ENCODE measurements around the gene LIMD2.
A peak's percentile ranks its signal among the peaks of the same experiment; 100 is the strongest.
"Not testable (repeated sequence)": the region's sequence is repeated elsewhere in the genome, so short reads cannot be mapped to it uniquely, and the experiment has no call there.

Gene LIMD2

DNA sequence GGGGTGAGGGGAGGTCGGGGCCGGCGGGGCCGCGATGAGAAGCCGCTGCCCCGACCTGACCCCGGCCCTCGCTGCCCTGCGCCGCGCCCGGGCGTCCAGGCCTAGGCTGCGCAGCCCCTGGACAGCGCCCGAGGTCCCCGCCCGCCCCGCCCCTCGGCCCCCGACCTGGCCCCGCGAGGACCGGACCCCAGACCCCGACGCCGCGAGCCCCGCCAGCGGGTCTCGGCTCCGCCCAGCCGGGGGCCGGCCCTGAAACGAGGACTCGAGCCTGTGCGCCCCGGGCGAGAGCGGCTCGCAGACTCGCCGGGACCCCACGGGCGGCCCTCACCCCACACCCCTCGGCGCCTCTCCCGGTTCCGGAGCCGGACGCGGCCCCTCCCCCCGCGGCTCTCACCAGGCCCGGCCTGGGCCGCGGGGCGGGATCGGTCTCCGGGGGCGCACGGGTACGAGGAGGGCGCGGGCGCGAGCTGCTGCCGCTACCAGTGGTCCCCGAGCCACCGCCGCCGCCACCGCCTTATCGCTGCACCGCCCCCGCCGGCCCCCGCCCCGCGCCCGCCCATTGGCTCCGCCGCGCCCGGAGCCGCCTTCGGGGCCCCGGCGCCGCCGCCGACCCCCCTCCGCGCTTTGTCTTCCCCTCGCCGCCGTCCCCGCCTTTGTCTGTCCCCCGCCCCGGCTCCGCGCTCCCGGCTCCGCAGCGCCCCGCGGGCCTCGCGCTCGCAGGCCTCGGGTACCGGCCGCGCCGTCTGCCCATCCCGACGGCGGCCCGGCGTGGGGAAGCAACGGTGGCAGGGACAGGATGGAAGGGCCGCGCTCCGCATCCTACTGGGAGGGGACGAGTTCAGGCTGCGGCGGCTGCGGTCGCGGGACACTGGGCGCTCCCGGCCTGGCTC, at the start of gene LIMD2:
LIMD2 (minus strand) TSS at position 488 of the 890 bp plus-strand sequence. CDS start 827 bp downstream, outside the sequence.
- TF ChIP-seq, protein P1, sequence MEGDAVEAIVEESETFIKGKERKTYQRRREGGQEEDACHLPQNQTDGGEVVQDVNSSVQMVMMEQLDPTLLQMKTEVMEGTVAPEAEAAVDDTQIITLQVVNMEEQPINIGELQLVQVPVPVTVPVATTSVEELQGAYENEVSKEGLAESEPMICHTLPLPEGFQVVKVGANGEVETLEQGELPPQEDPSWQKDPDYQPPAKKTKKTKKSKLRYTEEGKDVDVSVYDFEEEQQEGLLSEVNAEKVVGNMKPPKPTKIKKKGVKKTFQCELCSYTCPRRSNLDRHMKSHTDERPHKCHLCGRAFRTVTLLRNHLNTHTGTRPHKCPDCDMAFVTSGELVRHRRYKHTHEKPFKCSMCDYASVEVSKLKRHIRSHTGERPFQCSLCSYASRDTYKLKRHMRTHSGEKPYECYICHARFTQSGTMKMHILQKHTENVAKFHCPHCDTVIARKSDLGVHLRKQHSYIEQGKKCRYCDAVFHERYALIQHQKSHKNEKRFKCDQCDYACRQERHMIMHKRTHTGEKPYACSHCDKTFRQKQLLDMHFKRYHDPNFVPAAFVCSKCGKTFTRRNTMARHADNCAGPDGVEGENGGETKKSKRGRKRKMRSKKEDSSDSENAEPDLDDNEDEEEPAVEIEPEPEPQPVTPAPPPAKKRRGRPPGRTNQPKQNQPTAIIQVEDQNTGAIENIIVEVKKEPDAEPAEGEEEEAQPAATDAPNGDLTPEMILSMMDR (IDR thresholded peaks at IDR 0.05; ENCODE audit: extremely low read depth, missing control alignments), result no peak
- peak; percentile 93 for DNase-seq (ENCODE audit: low spot score)

DNA sequence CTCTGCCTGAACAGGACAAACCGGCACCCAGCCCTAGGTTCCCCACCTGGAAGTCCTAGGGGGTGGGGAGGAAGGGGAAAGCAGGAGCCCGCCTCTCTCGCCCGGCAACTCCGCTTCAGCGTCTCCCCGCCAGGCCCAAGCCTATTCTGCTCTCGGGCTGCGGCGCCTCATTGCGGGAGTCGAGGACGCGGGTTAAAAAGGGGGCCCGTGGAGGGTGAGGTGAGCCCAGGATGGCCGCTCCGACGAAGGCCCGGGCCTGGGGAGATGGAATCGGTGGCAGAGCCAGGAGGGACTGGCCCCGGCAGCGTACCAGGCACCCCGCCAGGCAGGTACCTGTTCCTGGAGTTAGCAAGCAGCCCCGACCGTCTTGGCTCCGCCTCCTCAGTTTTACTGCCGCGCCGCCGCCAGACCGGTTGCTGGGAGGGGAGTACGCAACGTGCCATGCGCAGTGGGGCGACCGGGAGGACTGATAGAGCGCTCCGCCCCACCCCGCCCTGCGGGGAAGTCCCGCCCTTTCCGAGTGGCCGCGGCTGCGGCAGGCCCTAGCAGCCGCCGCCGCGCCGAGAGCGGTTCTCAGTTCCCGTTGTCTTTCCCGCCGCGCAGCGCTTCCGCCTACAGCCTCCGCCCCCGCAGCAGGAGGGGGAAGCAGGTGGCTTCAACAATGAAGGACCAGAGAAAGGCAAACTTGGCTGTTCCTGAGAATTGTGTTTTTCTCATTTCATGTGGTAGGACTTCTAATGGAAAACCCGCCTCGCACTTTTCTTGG, 41.7 kb upstream of the LIMD2 start, which contains the start of gene STRADA:
STRADA (minus strand) TSS at position 392 of the 766 bp plus-strand sequence. CDS start 13,430 bp downstream, outside the sequence.
- TF ChIP-seq, protein P1 (IDR thresholded peaks at IDR 0.05; ENCODE audit: extremely low read depth, missing control alignments), result no peak
- peak; percentile 94 for DNase-seq (ENCODE audit: low spot score)

DNA sequence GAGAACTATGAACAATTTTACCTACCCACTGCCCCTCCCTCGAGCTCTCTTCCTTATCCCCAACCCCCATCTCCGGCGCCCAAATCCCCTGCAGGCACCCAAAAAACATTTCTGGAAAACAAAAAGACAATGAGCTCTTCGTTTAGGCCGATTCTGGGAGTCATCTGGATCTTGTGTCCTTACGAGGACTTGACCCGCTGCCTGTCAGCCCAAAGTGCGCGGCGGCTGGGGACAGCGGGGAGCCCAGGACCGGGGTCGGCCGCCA, 41.1 kb upstream of the LIMD2 start:
- DNase-seq (ENCODE audit: low spot score), result peak; percentile 10
- TF ChIP-seq, protein P1 (IDR thresholded peaks at IDR 0.05; ENCODE audit: extremely low read depth, missing control alignments), result no peak

DNA sequence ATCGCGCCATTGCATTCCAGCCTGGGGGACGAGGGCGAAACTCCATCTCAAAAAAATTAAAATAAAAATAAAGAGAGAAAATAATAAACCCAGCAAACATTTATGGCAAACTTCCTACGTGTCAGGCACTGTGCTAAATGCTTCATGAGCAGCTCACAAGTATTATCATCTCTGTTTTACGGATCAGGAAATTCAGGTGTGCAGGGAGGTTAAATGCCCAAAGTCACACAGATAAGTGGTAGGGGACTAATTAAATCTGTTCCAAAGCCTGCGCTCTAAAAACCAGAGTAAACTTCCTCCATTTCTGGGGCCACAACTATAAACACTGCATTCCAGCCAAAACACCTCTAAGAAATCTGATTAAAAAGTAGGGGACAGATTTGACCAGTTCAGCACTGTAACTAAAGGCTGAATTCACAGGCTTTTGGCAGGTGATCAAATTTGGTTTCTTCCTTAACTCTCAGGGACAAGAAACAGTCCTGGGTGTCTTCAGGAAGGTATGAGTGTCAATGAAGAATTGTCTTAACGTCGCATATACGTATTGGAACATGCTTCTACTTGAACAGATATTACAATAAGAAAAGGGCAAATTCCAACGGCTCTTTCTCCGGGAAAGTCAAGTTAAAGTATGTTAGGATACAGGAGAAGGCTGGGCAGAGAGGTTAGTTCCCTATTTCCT, 40.7 kb upstream of the LIMD2 start:
- TF ChIP-seq, protein P1 (IDR thresholded peaks at IDR 0.05; ENCODE audit: extremely low read depth, missing control alignments), result no peak
- no peak for DNase-seq (ENCODE audit: low spot score)

DNA sequence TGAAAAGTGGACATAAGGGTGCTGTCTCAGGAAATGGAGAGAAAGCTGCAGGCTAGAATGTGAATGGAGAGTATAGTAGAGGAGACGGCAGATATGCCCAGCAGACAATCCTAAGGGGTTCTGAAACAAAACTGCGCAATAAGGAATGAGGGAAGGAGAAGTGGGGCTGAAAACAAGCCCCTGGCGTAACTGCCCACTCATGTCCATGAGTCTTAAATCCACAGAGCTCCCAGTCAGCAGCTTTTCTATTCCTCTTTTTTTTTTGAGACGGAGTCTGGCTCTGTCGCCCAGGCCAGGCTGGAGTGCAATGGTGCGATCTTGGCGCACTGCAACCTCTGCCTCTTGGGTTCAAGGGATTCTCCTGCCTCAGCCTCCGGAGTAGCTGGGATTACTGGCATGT, 35.8 kb upstream of the LIMD2 start:
- no peak for DNase-seq (ENCODE audit: low spot score)
- TF ChIP-seq, protein P1 (IDR thresholded peaks at IDR 0.05; ENCODE audit: extremely low read depth, missing control alignments), result no peak

DNA sequence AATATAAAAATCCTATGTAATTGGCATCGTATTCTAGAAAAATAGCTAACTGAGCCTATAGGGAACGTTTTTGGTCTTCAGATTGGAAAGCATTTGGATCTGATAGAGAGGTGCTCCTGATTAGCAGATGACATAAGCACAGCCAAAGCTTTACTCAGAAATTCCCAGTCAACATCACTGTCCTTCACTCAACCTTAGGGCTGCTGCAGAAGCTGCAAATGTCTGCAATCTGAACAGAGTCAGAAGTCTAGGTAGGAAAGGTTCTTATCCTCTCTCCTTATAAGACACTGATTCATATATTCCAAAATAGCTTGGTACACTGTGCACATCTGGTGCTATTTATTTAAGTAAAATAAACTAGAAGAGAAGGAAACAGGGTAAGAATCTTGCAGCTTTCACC, 22.5 kb upstream of the LIMD2 start:
- TF ChIP-seq, protein P1 (IDR thresholded peaks at IDR 0.05; ENCODE audit: extremely low read depth, missing control alignments), result no peak
- DNase-seq (ENCODE audit: low spot score), result no peak

DNA sequence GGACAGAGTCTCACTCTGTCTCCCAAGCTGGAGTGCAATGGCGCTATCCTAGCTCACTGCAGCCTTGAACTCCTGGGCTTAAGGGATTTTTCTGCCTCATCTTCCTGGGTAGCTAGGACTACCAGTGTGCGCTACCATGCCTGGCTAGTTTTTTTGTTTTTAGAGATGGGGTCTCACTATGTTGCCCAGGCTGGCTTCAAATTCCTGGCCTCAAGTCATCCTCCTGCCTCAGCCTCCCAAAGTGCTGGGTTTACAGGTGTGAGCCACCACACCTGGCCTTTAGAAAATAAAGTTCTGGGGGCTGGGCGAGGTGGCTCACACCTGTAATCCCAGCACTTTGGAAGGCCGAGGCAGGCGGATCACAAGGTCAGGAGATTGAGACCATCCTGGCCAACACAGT, 20.3 kb upstream of the LIMD2 start:
- DNase-seq (ENCODE audit: low spot score), result not testable (repeated sequence)

Data from GM20000 (cell line).